ENCODE results near the gene PRPS1. TPM values are rescaled to one million over a fixed set of nuclear protein-coding genes. Genes with fewer than 3 reads are reported as not detected.
"Not testable (repeated sequence)": the region's sequence is repeated elsewhere in the genome, so short reads cannot be mapped to it uniquely, and the experiment has no call there.

PRPS1 gene
- total RNA-seq, 1 experiment from 2014 or later: 41.8 TPM

DNA sequence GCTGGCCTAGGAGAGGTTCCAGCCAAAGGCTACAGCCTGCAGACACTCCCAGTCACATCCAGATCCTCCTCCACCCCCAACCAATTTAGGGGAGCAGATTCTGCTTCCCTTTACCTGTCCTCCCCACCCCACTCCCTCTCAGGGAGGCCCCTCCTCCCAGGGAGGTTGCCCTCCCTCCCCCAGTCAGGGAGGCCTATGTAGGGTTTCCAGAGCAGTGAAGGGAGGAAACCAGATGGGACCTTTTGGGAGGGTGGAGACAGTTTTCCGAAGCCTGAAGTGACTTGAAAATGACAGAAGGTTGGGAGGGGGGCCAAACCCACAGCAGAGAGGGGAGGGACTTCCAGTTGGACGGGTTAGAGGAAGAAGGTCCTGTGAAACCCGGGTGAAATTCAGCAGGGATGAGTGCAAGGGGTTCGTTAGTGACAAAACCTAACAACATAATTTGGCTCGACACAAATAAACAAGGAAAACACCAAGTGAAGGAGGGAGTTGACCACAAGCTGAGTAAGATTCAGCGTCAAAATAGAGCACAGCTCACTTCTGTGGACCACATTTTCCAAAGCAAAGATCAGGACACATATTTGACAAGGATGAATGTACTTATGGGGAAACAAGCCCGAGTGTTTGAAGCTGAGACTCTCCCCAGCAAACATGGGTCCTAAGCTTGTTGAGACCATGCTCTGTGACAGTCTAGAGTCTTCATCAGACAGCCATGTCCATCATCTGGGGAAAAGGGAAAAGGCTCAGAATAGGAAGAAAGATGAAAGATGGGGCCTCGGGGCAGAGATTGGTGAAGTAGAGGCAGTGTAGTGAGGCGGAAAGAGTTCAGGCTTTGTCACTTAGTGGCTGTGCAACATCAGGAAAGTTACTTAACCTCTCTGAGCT lies 46.4 kb downstream of the PRPS1 start:
- DNase-seq (ENCODE audit: low read depth): peak; percentile 68

DNA sequence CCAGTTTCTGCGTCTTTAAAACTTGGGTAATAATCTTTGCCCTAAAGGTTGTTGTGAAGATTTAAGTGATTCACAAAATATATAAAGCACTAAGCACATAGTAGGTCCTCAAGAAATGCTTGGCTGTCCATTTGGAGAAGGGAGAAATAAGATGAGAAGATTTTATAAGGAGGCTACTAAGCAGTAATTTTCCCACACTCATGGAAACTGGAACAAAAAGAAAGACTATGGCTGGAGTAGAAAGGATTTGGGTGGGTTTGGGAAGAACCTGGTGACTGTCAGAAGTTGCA lies 47.0 kb downstream of the PRPS1 start:
- no peak for DNase-seq (ENCODE audit: low read depth)

DNA sequence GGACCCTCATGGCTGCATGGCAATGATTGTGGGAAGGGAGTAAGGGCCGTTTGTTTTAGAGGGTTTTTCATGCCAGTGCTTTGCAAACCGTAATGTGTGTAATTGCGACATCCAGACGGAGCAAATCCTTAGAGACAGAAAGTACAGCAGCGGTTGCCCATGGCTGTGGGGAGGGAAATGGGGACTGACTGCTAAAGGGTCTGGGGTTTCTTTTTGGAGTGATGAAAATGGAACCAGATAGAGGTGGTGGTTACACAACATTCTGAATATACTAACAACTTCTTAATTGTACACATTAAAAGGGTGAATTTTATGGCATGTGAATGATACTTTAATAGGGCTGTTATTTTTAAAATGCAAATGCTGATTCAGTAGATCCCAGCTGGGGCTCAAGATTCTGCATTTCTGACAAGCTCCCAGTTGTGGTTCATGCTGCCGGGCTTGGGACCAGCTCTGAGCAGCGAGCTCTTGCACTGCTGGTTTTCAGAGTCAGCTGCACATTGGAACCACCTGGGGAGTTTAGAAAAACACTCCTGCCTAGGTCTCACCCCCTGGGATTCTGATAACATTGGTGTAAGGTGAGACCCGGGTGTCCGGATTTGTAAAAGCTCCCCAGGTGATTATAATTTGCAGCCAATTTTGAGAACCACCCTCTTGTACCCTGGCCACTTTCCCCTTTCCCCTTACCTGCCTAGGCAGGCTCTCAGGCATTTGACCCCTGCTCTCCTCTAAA lies 47.7 kb downstream of the PRPS1 start:
- no peak for DNase-seq (ENCODE audit: low read depth)

DNA sequence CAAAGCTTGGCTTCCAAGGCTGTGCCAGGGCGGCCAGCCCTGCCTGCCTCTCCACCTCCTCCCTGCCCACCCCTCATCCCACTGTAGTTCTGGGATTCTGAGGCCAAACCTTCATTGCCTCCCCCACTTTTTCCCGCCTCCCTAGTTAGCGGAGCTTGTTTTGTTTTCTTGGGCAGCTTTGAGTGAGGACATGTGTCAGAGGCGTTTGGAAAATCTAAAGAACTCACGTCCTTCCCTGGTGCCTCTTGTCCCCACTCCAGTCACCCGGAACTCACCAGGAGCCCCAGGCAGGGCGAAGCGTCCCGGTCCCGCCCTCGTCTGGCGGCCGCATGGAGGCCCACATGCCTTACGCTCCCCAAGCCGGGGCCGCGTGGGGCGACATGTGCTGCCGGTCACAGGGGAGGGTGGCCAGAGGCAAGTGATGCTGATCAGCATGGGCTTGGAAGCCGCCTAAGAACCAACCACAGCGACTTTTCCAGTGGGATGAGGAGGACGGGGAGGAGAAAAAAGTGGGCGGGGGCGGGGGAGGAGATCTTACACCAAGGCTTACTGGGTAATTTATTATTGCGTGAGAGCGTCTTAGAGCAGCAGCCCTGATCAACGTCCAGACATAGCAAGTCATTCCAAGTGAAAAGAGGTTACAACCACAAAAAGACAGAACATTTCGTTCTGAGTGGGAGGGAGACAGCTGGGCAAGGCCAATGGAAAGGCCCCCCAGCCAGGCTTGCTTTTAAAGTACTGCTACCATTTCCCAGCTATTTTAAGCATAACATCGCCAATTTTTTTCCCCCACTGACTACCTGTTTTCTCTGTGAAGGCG lies 48.5 kb downstream of the PRPS1 start:
- DNase-seq (ENCODE audit: low read depth): peak; percentile 94

DNA sequence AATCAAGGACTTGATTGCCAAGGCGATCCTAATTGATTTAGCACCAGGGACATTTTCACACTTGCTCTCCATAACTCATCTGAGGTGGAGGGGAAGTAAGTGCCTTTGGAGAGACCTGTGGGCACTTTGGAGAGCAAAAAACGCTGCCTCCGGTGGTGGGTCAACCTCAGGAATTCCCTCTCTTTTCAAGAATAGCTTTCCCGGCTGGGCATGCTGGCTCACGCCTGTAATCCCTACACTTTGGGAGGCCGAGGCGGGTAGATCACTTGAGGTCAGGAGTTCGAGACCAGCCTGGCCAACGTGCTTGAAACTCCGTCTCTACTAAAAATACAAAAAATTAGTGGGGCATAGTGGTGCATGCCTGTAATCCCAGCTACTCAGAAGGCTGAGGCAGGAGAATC lies 49.2 kb downstream of the PRPS1 start:
- DNase-seq (ENCODE audit: low read depth): peak; percentile 58

DNA sequence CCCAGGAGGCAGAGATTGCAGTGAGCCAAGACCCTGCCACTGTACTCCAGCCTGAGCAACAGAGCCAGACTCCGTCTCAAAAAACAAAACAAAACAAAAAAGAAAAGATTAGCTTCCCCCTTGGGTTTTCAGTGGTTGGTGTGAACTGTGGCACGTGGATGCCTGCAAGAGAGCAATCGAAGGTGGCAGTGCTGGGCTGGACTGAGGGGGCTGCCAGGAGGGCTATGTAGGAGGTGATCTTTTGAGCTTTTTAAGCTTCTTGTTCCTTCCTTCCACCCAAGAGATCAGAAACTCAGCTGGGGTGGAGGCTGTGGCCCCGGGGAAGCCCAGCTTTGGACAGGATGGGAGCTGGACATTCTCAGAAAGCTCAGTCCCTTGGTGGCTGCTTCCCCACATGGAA lies 49.6 kb downstream of the PRPS1 start:
- no peak for DNase-seq (ENCODE audit: low read depth)

DNA sequence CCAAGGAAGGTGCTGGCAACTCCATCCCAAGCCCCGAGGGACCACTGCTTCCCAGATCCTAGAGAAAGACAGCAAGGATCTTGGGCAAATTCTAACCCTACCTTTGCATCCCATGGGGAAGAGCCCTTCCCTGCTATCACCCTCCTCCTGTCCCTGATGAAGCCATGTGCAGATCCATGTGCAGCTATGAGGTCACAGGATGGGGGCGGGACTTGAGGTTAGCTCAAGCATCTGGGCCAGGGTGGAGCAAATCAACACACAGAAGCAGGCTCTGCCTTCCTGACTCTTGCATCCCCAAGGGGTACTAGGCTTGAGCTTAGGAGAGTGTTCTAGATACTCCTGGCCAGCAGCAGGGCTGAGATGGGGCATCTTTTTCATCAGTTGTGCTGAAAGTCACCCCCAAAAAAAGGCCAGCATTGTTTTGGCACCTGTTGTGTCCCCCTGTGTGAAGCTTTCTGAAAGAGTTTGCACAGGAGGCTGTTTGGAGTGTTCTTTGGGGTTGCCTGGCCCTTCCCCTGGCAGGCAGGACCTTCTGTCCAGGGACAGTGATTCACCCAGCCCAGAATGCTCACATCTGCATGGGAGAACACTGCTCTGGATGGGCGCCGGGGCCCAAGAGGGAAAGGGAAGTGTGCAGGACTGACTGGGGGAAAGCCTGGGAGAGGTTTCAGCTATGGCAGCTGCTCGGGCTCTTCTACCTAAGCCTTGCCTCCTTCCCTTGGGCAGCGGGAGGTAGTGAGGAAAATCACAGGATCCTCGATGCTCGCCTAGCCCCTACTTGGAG lies 50.8 kb downstream of the PRPS1 start:
- DNase-seq (ENCODE audit: low read depth): peak; percentile 77

DNA sequence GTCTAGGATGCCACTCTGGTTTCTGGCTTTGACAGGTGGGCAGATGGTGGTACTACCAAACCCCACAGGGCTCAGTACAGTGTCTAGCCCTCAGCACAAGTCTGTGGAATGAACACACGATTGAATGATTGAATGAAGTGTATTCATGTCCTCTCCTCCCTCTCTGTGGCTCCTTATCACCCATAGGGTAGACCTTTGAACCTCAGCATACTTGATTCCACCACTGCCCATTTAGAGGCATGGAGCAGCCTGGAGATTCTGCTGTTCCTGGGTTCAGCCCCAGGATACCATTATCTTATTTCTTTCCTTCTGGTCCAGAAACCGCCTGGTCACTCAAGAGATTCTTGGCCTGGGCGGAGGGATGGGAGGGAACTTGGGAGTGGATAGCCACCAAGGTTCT lies 53.9 kb downstream of the PRPS1 start:
- no peak for DNase-seq (ENCODE audit: low read depth)

DNA sequence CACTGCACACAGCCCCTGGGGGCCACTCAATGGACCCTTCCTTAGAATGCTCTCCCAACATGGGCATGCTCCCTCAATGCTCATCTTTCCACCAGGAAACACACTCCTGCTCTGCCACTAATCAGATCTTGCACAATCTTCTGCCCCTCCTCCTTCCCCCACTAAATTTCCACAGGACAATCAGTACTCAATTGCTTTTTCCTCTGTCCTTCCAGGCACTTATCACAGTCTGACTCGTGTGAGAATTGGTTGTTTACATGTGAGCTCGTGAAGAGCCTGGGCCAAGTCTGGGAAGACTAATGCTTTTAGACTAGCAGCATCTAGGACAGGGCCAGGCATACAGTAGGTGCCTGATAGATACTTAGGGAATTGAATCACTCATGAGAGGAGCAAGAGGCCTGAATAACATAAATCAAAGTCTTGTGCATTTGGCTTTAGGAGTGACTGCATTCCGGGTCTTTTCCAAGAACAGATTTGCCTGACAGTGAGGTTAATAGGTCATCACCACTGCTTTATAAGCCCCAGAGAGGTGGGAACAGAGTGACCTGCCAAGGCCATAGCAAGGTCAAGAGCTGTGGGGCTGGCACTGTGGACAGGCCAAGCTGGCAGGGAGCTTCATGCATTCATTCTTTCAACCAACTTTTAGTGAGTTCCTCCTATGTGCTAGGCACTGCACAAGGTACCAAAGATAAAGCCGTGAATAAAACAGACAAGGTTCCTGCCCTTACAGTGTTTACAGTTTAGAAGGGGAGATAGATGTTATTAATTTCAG lies 55.0 kb downstream of the PRPS1 start:
- no peak for DNase-seq (ENCODE audit: low read depth)

DNA sequence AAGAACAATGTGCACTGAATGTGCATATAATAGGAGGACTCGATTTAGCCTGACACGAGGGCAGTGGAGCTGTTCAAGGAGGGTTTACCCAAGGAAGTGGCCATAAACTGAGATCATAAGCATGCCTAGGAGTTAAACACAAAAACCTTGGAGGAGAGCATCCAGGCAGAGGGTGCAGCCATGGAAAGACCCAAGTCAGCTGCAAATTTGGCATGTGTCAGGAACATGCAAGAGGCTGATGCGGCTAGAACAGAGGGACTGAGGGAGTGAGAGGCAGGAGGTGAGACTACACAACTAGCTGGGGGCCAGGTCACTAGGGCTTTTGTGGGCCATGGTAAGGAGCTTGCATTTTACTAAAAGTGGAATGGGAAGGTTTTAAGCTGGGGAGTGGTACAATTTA lies 55.6 kb downstream of the PRPS1 start:
- DNase-seq (ENCODE audit: low read depth): no peak

DNA sequence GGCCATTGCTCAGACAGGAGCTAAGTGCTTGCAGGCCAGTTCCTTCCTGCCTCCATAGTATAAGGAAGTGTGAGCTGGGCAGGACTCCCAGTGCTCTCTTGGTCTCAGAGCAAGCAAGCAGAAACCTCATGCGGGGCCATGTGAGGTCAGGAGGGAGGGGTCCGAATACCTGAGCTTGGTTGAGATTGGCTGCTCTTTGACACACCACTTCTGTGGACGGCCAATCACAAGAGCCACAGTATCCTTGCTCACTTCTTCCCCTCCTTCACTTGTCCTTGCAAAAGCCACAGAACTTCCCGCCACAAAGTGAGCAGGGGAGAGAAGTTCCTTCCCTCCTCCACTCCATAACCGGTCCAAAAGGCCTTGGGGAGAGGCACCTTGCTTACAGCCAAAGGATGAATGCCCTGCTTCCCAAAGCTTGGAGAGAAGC lies 56.7 kb downstream of the PRPS1 start:
- peak; percentile 70 for DNase-seq (ENCODE audit: low read depth)

DNA sequence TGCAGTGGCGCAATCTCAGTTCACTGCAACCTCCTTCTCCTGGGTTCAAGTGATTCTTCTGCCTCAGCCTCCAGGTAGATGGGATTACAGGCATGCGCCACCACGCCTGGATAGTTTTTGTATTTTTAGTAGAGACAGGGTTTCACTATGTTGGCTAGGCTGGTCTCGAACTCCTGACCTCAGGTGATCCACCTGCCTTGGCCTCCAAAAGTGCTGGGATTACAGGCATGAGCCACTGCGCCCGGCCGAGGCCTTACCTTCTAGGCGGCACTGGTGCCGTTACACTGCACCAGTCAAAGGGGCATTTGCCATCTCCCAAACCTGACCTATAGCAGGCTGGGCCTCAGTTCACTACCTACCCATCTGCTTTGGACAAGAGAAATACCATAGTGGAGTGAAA lies 57.3 kb downstream of the PRPS1 start:
- DNase-seq (ENCODE audit: low read depth): not testable (repeated sequence)

DNA sequence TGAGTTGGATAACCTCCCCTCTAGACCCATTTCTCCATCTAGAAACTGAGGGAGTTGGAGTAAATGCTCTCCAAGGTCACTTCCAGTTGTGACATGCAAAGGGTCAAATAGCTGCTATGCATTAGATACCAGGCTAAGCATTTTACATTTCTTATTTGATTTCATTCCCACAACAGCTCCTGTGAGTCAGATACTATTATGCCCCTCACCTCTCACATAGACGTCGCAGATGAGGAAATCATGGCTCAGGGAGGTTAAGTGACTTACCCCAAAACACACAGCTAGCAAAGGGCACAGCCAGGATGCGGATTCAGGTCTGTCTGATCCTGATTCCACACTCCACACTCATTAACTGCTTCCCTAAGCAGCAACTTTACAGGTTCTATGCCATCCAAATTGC lies 57.7 kb downstream of the PRPS1 start:
- no peak for DNase-seq (ENCODE audit: low read depth)

DNA sequence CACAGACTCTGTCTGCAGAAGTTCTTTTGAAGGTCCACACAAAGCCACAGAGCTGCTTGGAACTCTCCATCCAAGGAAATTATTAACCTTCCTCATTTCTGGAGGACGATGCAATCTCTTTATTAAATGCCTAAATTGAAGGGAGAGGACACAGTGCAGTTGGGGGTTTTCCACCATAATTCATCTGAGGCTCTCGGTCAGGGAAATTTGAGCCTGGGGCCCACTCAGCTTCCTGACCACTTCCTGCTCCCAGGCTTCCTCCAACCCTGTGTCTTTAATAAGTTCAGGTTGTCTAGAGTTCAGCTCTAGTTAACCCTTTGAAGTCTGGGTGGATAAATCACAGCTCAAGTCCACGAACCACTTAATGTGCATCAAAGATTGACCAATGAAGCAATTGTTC lies 58.5 kb downstream of the PRPS1 start:
- peak; percentile 54 for DNase-seq (ENCODE audit: low read depth)

DNA sequence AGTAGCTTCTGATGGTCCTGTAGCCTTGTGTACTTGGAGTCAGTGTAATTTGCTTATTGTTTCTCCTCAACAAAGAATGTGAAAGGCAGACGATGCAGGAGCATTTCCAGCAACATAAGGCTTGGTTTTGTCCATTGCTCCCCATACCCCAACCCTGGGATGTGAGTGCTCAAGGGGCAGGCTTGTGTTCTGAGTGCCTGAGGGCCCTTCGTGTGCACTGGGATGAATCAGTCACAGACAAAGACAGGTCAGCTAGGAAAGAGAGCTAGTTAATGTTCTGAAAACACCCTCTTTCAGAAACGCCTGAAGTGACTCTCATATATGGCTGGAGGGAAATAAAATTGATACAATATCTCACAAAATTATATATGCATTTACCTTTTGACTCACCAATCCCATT lies 59.1 kb downstream of the PRPS1 start:
- no peak for DNase-seq (ENCODE audit: low read depth)

DNA sequence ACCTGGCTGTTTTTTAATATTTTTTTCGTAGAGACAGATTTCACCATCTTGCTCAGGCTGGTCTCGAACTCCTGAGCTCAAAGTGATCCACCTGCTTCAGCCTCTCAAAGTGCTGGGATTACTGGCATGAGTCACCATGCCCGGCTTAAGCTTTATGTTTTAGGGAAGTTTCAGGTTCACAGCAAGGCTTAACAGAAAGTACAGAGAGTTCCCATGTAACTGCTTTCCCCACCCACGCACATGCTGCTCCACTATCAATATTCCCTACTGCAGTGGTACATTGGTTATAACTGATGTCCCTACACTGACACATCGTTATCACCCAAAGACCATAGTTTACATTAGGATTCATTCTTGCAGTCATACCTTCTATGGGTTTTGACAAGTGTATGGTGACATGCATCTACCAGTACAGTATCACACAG lies 62.7 kb downstream of the PRPS1 start:
- no peak for DNase-seq (ENCODE audit: low read depth)

DNA sequence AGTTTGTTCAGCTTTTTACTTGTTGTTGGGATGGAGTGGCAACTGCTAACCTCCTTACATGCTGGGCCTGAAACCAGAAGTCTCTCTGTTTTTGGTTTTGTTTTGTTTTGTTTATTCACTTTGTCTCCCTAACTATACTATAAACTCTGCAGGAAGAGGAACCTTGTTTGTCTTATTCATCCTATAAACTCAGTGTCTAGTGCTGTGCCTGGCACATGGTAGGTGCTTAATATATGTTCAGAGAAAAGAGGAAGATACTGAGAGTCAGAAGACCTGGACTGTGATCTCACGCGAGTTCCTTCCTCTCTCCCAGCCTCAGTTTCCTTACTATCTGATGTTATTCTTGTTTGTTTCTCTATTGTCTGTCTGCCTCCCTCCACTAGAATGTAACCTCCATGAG lies 71.3 kb downstream of the PRPS1 start:
- no peak for DNase-seq (ENCODE audit: low read depth)

DNA sequence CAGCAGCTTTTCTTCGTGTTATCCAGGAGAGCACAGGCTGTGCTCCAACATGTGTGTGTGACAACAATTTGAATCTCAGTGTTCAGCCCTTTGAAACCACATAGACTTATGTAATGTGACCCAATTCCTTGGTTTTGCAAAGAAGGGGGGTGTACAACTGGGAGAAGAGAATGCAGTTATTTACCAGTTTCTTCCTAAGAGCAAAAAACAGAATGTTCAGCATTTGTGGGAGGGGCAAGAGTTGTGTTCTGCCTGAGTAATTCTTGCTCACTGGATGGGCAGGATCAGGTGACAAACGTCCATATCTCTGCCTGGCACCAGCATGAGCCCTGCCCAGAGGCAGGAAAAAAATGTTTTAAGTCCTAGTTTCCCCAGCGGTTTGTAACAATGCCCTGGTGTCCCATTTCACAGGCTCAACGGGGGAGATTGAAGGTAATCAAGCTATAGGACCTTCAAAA lies 72.0 kb downstream of the PRPS1 start:
- DNase-seq (ENCODE audit: low read depth): peak; percentile 46

Data from RPMI7951 (cell line).